ENCODE results near the gene TSPOAP1.
A peak's percentile ranks its signal among the peaks of the same experiment; 100 is the strongest.

Gene TSPOAP1

GRCh38 chr17:58325289-58325726 lies 3.3 kb downstream of the TSPOAP1 start:
- peak; percentile 11 for DNase-seq (ENCODE audit: insufficient read length)
- no peak for FAIRE-seq
- no peak for TF ChIP-seq POLR2A (IDR thresholded peaks at IDR 0.05; ENCODE audit: low read depth, low read length)
- no peak for TF ChIP-seq TAF1 (IDR thresholded peaks at IDR 0.05; ENCODE audit: borderline replicate concordance, low read depth, low read length)

GRCh38 chr17:58324409-58325288 lies 3.9 kb downstream of the TSPOAP1 start:
- TF ChIP-seq POLR2AphosphoS5 (IDR thresholded peaks at IDR 0.05; ENCODE audit: low read depth, low read length) (peak; percentile 33; the same call in 1 of the 2 replicates), TAF1 (IDR thresholded peaks at IDR 0.05; ENCODE audit: borderline replicate concordance, low read depth, low read length) (no peak), POLR2A (IDR thresholded peaks at IDR 0.05; ENCODE audit: low read depth, low read length) (peak; percentile 60)
- DNase-seq (ENCODE audit: insufficient read length) (peak; percentile 23), FAIRE-seq (no peak)

GRCh38 chr17:58324056-58324408 lies 4.6 kb downstream of the TSPOAP1 start:
- TF ChIP-seq POLR2A (IDR thresholded peaks at IDR 0.05; ENCODE audit: low read depth, low read length) (no peak), TAF1 (IDR thresholded peaks at IDR 0.05; ENCODE audit: borderline replicate concordance, low read depth, low read length) (no peak), POLR2AphosphoS5 (IDR thresholded peaks at IDR 0.05; ENCODE audit: low read depth, low read length) (no peak)
- DNase-seq (ENCODE audit: insufficient read length), result no peak
- no peak for FAIRE-seq

GRCh38 chr17:58323366-58324055 lies 5.1 kb downstream of the TSPOAP1 start:
- no peak for FAIRE-seq

GRCh38 chr17:58322581-58323185 lies 5.9 kb downstream of the TSPOAP1 start:
- no peak for TF ChIP-seq POLR2A (IDR thresholded peaks at IDR 0.05; ENCODE audit: low read depth, low read length)
- TF ChIP-seq TAF1 (IDR thresholded peaks at IDR 0.05; ENCODE audit: borderline replicate concordance, low read depth, low read length), result no peak
- no peak for TF ChIP-seq POLR2AphosphoS5 (IDR thresholded peaks at IDR 0.05; ENCODE audit: low read depth, low read length)
- FAIRE-seq, result no peak

More at GRCh38 chr17:58323366-58324055, 5.1 kb downstream of the TSPOAP1 start:
- TF ChIP-seq POLR2AphosphoS5 (IDR thresholded peaks at IDR 0.05; ENCODE audit: low read depth, low read length), result no peak
- peak; percentile 48; the same call in 1 of the 2 replicates for TF ChIP-seq POLR2A (IDR thresholded peaks at IDR 0.05; ENCODE audit: low read depth, low read length)
- peak; percentile 13 for DNase-seq (ENCODE audit: insufficient read length)

GRCh38 chr17:58321571-58322525 lies 6.7 kb downstream of the TSPOAP1 start:
- FAIRE-seq (no peak), DNase-seq (ENCODE audit: insufficient read length) (peak; percentile 1)
- TF ChIP-seq TAF1 (IDR thresholded peaks at IDR 0.05; ENCODE audit: borderline replicate concordance, low read depth, low read length), result no peak

More at GRCh38 chr17:58322581-58323185, 5.9 kb downstream of the TSPOAP1 start:
- peak; percentile 15 for DNase-seq (ENCODE audit: insufficient read length)

- DNase-seq (ENCODE audit: insufficient read length), result no peak
- no peak for TF ChIP-seq TAF1 (IDR thresholded peaks at IDR 0.05; ENCODE audit: borderline replicate concordance, low read depth, low read length)
- TF ChIP-seq POLR2A (IDR thresholded peaks at IDR 0.05; ENCODE audit: low read depth, low read length), result no peak
- no peak for TF ChIP-seq POLR2AphosphoS5 (IDR thresholded peaks at IDR 0.05; ENCODE audit: low read depth, low read length)
- FAIRE-seq, result no peak
These were observed 7.8 kb downstream of the TSPOAP1 start for GRCh38 chr17:58320570-58321323.

- no peak for DNase-seq (ENCODE audit: insufficient read length)
- no peak for FAIRE-seq
- TF ChIP-seq POLR2A (IDR thresholded peaks at IDR 0.05; ENCODE audit: low read depth, low read length), result no peak
- no peak for TF ChIP-seq POLR2AphosphoS5 (IDR thresholded peaks at IDR 0.05; ENCODE audit: low read depth, low read length)
- TF ChIP-seq TAF1 (IDR thresholded peaks at IDR 0.05; ENCODE audit: borderline replicate concordance, low read depth, low read length), result no peak
These were observed 8.4 kb downstream of the TSPOAP1 start for GRCh38 chr17:58320163-58320558.

- FAIRE-seq (no peak), DNase-seq (ENCODE audit: insufficient read length) (no peak)
- no peak for TF ChIP-seq POLR2A (IDR thresholded peaks at IDR 0.05; ENCODE audit: low read depth, low read length)
- no peak for TF ChIP-seq TAF1 (IDR thresholded peaks at IDR 0.05; ENCODE audit: borderline replicate concordance, low read depth, low read length)
- TF ChIP-seq POLR2AphosphoS5 (IDR thresholded peaks at IDR 0.05; ENCODE audit: low read depth, low read length), result no peak; the same call in 1 of the 2 replicates
These were observed 9.1 kb downstream of the TSPOAP1 start for GRCh38 chr17:58319173-58320162.

Data from GM12892 (cell line).